HepG2 (cell line): ENCODE data around the gene UAP1L1. TPM values are rescaled to one million over a fixed set of nuclear protein-coding genes. Genes with fewer than 3 reads are reported as not detected.

Source experiments
- MTF2 ChIP-seq: sonication (generic); formaldehyde crosslinking; IDR thresholded peaks from 2 replicates; pipeline ENCODE4 v1.5.0; 2020; ENCODE audit warnings: missing genetic modification reagents, borderline replicate concordance
- NPAS2 ChIP-seq: sonication (generic); formaldehyde crosslinking; IDR thresholded peaks from 2 replicates; pipeline ENCODE4 v1.8.0; 2022; ENCODE audit warnings: mild to moderate bottlenecking, missing genetic modification reagents, borderline replicate concordance
- PAF1 ChIP-seq: IDR thresholded peaks from 2 replicates; pipeline ENCODE4 v1.6.1; 2016; ENCODE audit warnings: missing genetic modification reagents, missing compliant biosample characterization
- SNAI1 ChIP-seq: sonication (generic); formaldehyde crosslinking; IDR thresholded peaks from 2 replicates; pipeline ENCODE4 v1.5.0; 2020; ENCODE audit warnings: mild to moderate bottlenecking, missing genetic modification reagents, borderline replicate concordance
- SNAPC2 ChIP-seq: sonication (generic); formaldehyde crosslinking; IDR thresholded peaks from 2 replicates; pipeline ENCODE4 v1.8.1; 2022; ENCODE audit warnings: mild to moderate bottlenecking, missing genetic modification reagents
- TCF7L2 ChIP-seq: IDR thresholded peaks from 2 replicates; pipeline ENCODE4 v1.6.1; 2011; ENCODE audit warnings: mild to moderate bottlenecking, low read depth, low read length, moderate library complexity
- polyA plus RNA-seq, 8 experiments: library from polyadenylated mRNA; depleted of rRNA in 3 of 8; stranded (reverse) in 7 of 8; unstranded in 1 of 8; fragments of >200 nt; fragmentation: Illumina TruSeq in 4 of 8; extraction: Trizol in 4 of 8; gene quantifications; 2 replicates each; pipeline versions ENCODE4 v1.2.1 to v1.2.3, GENCODE V29; 2011 to 2016; ENCODE audit warnings: low read depth in 4 of 8, missing spikeins in 1 of 8, mixed read lengths in 1 of 8; ENCODE audit not compliant: insufficient read depth in 1 of 8
- total RNA-seq, 5 experiments: library from RNA; depleted of rRNA; stranded (reverse); fragments of >200 nt; fragmentation: Illumina TruSeq; extraction: Trizol; gene quantifications; 2 replicates each; pipeline ENCODE4 v1.2.3, GENCODE V29; 2016; ENCODE audit warnings: low read depth in 1 of 5
- TF ChIP-seq, protein P1 (sequence below): sonication (generic); formaldehyde crosslinking; IDR thresholded peaks from 2 replicates; pipeline ENCODE4 v1.5.1; 2020; ENCODE audit warnings: missing genetic modification reagents, mild to moderate bottlenecking, borderline replicate concordance
- TF ChIP-seq, protein P2 (sequence below): sonication (generic); formaldehyde crosslinking; IDR thresholded peaks from 2 replicates; pipeline ENCODE4 v1.9.0; 2022; ENCODE audit warnings: low read depth, missing genetic modification reagents
- TF ChIP-seq, protein P3 (sequence below): sonication (generic); formaldehyde crosslinking; IDR thresholded peaks from 2 replicates; pipeline ENCODE4 v1.4.0; 2020; ENCODE audit warnings: missing genetic modification reagents
- TF ChIP-seq, protein P4 (sequence below): sonication (generic); formaldehyde crosslinking; IDR thresholded peaks from 2 replicates; pipeline ENCODE4 v1.9.0; 2021; ENCODE audit warnings: mild to moderate bottlenecking, missing genetic modification reagents
- TF ChIP-seq, protein P5 (sequence below): sonication (generic); formaldehyde crosslinking; IDR thresholded peaks from 2 replicates; pipeline ENCODE4 v1.8.1; 2022; ENCODE audit warnings: mild to moderate bottlenecking, missing genetic modification reagents

UAP1L1 gene
- total and polyA plus RNA-seq, 2 of the 13 experiments (the other 11 are each of a cell fraction or from before 2014, with no cell fraction given): 5.4 to 6.4 TPM

DNA sequence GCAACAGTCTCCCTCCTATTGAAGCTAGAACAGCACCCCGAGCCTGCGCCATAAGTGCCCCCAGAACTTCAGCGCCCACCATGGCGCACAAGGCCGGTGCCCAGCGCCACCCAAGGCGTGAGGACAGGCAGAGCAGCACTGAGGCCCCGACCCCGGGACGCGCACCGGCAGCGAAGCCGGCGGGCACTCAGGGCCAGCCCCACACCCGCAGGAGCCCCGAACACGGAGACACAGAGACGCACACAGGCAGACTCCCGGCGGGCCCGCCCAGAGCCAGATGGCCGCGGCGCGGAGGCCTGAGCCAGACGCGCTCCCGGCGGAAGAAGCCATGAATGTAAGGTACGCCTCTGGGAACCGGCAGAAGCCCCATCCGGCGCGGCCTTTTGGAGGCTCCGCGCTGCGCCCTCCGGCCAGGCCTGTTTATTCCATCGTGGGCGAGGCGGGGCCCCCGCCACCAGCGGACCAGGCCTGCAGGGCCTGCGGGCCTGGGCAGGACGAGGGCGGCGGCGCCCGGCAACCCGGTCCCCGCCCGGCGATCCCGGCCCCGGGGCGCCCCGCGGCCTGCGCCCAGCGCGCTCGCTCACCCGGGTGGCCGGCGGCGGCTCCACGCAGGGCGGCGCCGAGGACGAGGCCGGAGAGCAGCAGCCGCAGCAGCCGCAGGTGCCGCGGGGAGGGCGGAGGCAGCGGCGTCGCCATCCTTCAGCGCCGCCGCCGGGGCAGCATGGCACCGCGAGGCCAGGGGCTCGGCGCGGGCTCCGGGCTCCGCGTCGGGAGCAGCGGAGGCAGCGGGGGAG lies 31.8 kb upstream of the UAP1L1 start (continued):
- TF ChIP-seq, protein P1, sequence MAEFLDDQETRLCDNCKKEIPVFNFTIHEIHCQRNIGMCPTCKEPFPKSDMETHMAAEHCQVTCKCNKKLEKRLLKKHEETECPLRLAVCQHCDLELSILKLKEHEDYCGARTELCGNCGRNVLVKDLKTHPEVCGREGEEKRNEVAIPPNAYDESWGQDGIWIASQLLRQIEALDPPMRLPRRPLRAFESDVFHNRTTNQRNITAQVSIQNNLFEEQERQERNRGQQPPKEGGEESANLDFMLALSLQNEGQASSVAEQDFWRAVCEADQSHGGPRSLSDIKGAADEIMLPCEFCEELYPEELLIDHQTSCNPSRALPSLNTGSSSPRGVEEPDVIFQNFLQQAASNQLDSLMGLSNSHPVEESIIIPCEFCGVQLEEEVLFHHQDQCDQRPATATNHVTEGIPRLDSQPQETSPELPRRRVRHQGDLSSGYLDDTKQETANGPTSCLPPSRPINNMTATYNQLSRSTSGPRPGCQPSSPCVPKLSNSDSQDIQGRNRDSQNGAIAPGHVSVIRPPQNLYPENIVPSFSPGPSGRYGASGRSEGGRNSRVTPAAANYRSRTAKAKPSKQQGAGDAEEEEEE (CRISPR knock-in tag): no peak
- TF ChIP-seq SNAI1 (CRISPR knock-in tag): no peak
- no peak for TF ChIP-seq SNAPC2
- TF ChIP-seq, protein P2, sequence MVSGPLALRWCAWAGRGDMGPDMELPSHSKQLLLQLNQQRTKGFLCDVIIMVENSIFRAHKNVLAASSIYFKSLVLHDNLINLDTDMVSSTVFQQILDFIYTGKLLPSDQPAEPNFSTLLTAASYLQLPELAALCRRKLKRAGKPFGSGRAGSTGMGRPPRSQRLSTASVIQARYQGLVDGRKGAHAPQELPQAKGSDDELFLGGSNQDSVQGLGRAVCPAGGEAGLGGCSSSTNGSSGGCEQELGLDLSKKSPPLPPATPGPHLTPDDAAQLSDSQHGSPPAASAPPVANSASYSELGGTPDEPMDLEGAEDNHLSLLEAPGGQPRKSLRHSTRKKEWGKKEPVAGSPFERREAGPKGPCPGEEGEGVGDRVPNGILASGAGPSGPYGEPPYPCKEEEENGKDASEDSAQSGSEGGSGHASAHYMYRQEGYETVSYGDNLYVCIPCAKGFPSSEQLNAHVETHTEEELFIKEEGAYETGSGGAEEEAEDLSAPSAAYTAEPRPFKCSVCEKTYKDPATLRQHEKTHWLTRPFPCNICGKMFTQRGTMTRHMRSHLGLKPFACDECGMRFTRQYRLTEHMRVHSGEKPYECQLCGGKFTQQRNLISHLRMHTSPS (CRISPR knock-in tag): 0 out of 2 replicates have a peak, but pooled peaks have one; percentile 34
- TF ChIP-seq NPAS2 (CRISPR knock-in tag): no peak
- TF ChIP-seq PAF1: no peak
- TF ChIP-seq, protein P3, sequence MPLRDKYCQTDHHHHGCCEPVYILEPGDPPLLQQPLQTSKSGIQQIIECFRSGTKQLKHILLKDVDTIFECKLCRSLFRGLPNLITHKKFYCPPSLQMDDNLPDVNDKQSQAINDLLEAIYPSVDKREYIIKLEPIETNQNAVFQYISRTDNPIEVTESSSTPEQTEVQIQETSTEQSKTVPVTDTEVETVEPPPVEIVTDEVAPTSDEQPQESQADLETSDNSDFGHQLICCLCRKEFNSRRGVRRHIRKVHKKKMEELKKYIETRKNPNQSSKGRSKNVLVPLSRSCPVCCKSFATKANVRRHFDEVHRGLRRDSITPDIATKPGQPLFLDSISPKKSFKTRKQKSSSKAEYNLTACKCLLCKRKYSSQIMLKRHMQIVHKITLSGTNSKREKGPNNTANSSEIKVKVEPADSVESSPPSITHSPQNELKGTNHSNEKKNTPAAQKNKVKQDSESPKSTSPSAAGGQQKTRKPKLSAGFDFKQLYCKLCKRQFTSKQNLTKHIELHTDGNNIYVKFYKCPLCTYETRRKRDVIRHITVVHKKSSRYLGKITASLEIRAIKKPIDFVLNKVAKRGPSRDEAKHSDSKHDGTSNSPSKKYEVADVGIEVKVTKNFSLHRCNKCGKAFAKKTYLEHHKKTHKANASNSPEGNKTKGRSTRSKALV (CRISPR knock-in tag): peak; percentile 83; the same call in 1 of the 2 replicates
- no peak for TF ChIP-seq TCF7L2
- TF ChIP-seq, protein P4, sequence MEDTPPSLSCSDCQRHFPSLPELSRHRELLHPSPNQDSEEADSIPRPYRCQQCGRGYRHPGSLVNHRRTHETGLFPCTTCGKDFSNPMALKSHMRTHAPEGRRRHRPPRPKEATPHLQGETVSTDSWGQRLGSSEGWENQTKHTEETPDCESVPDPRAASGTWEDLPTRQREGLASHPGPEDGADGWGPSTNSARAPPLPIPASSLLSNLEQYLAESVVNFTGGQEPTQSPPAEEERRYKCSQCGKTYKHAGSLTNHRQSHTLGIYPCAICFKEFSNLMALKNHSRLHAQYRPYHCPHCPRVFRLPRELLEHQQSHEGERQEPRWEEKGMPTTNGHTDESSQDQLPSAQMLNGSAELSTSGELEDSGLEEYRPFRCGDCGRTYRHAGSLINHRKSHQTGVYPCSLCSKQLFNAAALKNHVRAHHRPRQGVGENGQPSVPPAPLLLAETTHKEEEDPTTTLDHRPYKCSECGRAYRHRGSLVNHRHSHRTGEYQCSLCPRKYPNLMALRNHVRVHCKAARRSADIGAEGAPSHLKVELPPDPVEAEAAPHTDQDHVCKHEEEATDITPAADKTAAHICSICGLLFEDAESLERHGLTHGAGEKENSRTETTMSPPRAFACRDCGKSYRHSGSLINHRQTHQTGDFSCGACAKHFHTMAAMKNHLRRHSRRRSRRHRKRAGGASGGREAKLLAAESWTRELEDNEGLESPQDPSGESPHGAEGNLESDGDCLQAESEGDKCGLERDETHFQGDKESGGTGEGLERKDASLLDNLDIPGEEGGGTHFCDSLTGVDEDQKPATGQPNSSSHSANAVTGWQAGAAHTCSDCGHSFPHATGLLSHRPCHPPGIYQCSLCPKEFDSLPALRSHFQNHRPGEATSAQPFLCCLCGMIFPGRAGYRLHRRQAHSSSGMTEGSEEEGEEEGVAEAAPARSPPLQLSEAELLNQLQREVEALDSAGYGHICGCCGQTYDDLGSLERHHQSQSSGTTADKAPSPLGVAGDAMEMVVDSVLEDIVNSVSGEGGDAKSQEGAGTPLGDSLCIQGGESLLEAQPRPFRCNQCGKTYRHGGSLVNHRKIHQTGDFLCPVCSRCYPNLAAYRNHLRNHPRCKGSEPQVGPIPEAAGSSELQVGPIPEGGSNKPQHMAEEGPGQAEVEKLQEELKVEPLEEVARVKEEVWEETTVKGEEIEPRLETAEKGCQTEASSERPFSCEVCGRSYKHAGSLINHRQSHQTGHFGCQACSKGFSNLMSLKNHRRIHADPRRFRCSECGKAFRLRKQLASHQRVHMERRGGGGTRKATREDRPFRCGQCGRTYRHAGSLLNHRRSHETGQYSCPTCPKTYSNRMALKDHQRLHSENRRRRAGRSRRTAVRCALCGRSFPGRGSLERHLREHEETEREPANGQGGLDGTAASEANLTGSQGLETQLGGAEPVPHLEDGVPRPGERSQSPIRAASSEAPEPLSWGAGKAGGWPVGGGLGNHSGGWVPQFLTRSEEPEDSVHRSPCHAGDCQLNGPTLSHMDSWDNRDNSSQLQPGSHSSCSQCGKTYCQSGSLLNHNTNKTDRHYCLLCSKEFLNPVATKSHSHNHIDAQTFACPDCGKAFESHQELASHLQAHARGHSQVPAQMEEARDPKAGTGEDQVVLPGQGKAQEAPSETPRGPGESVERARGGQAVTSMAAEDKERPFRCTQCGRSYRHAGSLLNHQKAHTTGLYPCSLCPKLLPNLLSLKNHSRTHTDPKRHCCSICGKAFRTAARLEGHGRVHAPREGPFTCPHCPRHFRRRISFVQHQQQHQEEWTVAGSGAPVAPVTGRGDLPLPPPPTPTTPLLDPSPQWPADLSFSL (CRISPR knock-in tag): no peak
- 0 out of 2 replicates have a peak, but pooled peaks have one; percentile 24 for TF ChIP-seq MTF2 (CRISPR knock-in tag)
- TF ChIP-seq, protein P5, sequence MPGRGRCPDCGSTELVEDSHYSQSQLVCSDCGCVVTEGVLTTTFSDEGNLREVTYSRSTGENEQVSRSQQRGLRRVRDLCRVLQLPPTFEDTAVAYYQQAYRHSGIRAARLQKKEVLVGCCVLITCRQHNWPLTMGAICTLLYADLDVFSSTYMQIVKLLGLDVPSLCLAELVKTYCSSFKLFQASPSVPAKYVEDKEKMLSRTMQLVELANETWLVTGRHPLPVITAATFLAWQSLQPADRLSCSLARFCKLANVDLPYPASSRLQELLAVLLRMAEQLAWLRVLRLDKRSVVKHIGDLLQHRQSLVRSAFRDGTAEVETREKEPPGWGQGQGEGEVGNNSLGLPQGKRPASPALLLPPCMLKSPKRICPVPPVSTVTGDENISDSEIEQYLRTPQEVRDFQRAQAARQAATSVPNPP (CRISPR knock-in tag): no peak
